Glutamatergic neuron (in vitro differentiated cells): ENCODE data around the gene RBP2. TPM values are rescaled to one million over a fixed set of nuclear protein-coding genes. Genes with fewer than 3 reads are reported as not detected.
A peak's percentile ranks its signal among the peaks of the same experiment; 100 is the strongest.

Experiments used
- DNase-seq: peaks from one replicate; pipeline ENCODE4 v3.0.0; 2022
- H3K27ac Mint-ChIP-seq: one replicate; pipeline ENCODE4 v1.8.0; 2020; ENCODE audit warnings: mild to moderate bottlenecking, mixed read lengths, inconsistent platforms; ENCODE audit not compliant: unreplicated experiment
- H3K27me3 Mint-ChIP-seq: one replicate; pipeline ENCODE4 v1.8.0; 2020; ENCODE audit warnings: mild to moderate bottlenecking, moderate library complexity, mixed read lengths, inconsistent platforms; ENCODE audit not compliant: unreplicated experiment
- H3K36me3 Mint-ChIP-seq: one replicate; pipeline ENCODE4 v1.8.0; 2020; ENCODE audit warnings: mild to moderate bottlenecking, mixed read lengths, inconsistent platforms; ENCODE audit not compliant: unreplicated experiment
- H3K4me1 Mint-ChIP-seq: one replicate; pipeline ENCODE4 v1.8.0; 2020; ENCODE audit warnings: mild to moderate bottlenecking, low read depth, mixed read lengths, inconsistent platforms; ENCODE audit not compliant: unreplicated experiment
- H3K4me3 Mint-ChIP-seq: one replicate; pipeline ENCODE4 v1.8.0; 2020; ENCODE audit warnings: mild to moderate bottlenecking, mixed read lengths, inconsistent platforms; ENCODE audit not compliant: unreplicated experiment
- H3K9me3 Mint-ChIP-seq: one replicate; pipeline ENCODE4 v1.8.0; 2020; ENCODE audit warnings: mild to moderate bottlenecking, moderate library complexity, mixed read lengths, inconsistent platforms; ENCODE audit not compliant: unreplicated experiment
- CTCF ChIP-seq: fragments of 200-600 bp; sonication (generic); IDR thresholded peaks from one replicate; pipeline ENCODE4 v1.5.0; 2021; ENCODE audit not compliant: partially characterized antibody, unreplicated experiment
- total RNA-seq: library from RNA; stranded (reverse); fragmentation: NEBNext Ultra II Directional; extraction: Animal tissue kit (Norgen Biotek cat#: 25700); gene quantifications from one replicate; pipeline ENCODE4 v1.2.1, GENCODE V29; 2021; ENCODE audit not compliant: unreplicated experiment

RBP2 gene
- total RNA-seq, 1 donor from 2014 or later = not detected

- H3K9me3 Mint-ChIP-seq = peaks cover 8% of the 10 kb centered on the region
- peak overlapping the region; percentile 77 for H3K27ac Mint-ChIP-seq
- H3K4me3 Mint-ChIP-seq = no peak overlapping the region
- DNase-seq = no peak
- no peak for TF ChIP-seq CTCF
- peaks cover 12% of the 10 kb centered on the region for H3K36me3 Mint-ChIP-seq
- H3K4me1 Mint-ChIP-seq = peaks cover 26% of the 10 kb centered on the region
- H3K27me3 Mint-ChIP-seq = peaks cover 7% of the 10 kb centered on the region
Observed at GRCh38 chr3:139521816-139522215, 45.5 kb upstream of the RBP2 start.

DNA sequence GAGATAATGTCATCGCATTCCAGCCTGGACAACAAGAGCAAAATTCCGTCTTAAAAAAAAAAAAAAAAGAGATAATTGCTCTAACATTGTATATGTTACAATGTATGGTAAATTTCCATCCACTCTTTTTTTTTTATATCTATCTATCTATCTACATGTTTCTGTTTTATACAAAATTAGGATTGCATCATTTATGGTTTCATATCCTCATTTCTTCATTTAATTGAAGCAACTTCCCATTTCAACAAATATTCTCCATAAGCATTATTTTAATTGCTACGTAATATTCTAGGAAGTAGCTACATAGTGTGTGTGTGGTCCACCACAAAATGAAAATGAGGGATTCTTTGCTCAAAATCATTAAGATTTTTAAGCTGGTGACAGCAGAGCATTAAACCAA, 44.8 kb upstream of the RBP2 start:
- peaks cover 8% of the 10 kb centered on the region for H3K9me3 Mint-ChIP-seq
- no peak overlapping the region for H3K4me3 Mint-ChIP-seq
- peaks cover 13% of the 10 kb centered on the region for H3K36me3 Mint-ChIP-seq
- H3K27me3 Mint-ChIP-seq = peaks cover 5% of the 10 kb centered on the region
- DNase-seq = no peak
- no peak overlapping the region for H3K27ac Mint-ChIP-seq
- TF ChIP-seq CTCF = no peak
- peaks cover 23% of the 10 kb centered on the region for H3K4me1 Mint-ChIP-seq

DNA sequence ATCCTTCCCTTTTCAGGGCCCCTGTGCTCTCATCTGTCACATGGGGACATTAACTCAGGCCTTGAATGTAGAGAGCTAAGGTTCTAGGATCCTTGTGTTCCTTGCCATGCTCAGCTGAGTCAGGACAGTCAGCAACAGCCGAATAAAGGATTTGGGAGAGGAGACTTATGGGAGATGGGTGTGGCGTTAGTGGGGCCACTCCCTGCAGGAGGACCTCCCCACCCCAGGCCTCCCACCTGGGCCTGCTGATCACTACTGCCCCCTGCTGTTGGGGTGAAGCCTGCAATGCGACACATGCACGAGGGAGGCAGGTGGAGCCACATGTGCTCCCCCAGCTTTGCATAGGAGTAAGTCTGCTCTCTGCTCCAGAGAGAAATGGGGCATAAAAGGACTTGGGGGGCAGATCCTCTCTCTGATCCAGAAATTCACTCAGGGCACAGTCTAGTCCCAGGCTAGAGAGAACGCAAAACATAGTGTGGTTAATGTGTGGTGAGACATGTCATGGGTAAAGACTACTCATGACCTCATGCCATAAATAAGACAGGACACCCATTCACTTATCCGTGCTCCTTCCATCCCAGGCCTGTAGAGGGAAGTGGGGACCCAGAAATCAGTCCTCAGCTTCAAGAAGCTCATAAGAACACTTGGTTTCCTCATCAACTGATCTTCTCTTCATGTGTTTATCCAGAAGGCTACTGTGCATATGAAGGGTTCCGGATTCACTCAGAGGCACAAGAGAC, 43.9 kb upstream of the RBP2 start:
- TF ChIP-seq CTCF = peak; percentile 25
- Mint-ChIP-seq H3K27me3 (peaks cover 5% of the 10 kb centered on the region), H3K36me3 (peaks cover 13% of the 10 kb centered on the region), H3K4me3 (no peak overlapping the region), H3K27ac (peak overlapping the region; percentile 8), H3K4me1 (peaks cover 23% of the 10 kb centered on the region), H3K9me3 (peaks cover 8% of the 10 kb centered on the region)
- DNase-seq = no peak

GRCh38 chr3:139518926-139519842, 42.9 kb upstream of the RBP2 start:
- no peak for DNase-seq
- Mint-ChIP-seq H3K4me3 (no peak overlapping the region), H3K4me1 (peaks cover 20% of the 10 kb centered on the region), H3K27ac (no peak overlapping the region), H3K9me3 (peaks cover 8% of the 10 kb centered on the region), H3K27me3 (peaks cover 5% of the 10 kb centered on the region), H3K36me3 (peaks cover 13% of the 10 kb centered on the region)
- TF ChIP-seq CTCF = no peak
